Measurements from ENCODE around the gene ABCD1. TPM values are rescaled to one million over a fixed set of nuclear protein-coding genes. Genes with fewer than 3 reads are reported as not detected.

The ABCD1 gene
- total RNA-seq, 1 donor from 2014 or later = 8.0 TPM

DNA sequence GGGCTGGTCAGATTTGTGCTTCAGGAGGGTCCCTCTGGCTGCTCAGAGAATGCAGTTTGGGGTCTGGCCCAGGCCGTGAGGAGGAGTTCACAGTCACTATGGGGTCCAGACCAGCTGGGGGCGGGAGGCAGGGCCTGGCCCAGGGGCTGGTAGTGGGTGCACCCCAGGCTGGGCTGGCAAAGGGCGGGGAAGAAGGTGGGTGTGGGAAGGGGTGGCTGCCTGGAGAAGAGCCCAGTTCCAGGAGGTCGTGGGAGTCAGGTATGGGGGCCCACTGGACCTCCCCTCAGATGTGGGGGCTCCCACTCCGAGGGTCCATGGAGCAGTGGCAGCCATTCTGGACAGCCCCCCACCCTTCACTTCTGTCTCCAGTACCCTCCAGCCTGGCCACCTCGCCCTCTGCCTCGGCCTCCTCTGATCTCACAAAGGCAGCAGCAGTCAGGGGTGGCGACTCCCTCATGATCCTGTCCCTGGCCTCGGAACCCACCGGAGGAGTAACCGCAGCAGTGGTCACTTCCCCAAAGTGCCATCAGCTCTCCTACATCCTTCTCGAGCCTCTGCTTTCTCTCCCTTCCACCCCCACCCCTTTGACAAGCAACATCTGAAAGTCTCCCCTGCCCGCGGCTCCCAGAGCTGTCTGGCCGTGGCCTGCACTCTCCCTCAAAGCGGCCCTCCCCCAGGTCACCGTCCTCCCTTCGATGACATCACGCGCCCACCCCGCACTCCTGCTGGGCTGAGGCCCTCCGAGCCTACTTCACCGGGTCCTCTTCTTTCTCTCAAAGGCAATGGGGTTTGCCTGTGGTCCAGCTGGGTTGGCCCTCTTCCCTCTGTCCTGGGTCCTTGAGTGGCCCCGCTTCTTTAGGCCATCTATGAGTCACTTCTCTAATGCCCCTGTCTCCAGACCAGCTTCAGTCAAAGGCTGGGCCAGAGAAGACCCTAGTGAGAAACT, 38.6 kb upstream of the ABCD1 start:
- Mint-ChIP-seq H3K9me3 (peaks cover 5% of the 10 kb centered on the region), H3K36me3 (no peaks in the 10 kb centered on the region), H3K27ac (peak overlapping the region; percentile 41), H3K4me1 (ENCODE audit: unreplicated experiment) (no peaks in the 10 kb centered on the region), H3K4me3 (peak overlapping the region; percentile 59), H3K27me3 (peaks cover 3% of the 10 kb centered on the region)
- no peak for TF ChIP-seq CTCF (conservative IDR thresholded peaks at IDR 0.05)
- DNase-seq (ENCODE audit: extremely low spot score, unreplicated experiment) = no peak

GRCh38 chrX:153686711-153687110, 37.9 kb upstream of the ABCD1 start:
- Mint-ChIP-seq H3K9me3 (peaks cover 5% of the 10 kb centered on the region), H3K27ac (peak overlapping the region; percentile 41), H3K27me3 (peaks cover 3% of the 10 kb centered on the region), H3K36me3 (no peaks in the 10 kb centered on the region), H3K4me1 (ENCODE audit: unreplicated experiment) (no peaks in the 10 kb centered on the region), H3K4me3 (peak overlapping the region; percentile 59)
- no peak for TF ChIP-seq CTCF (conservative IDR thresholded peaks at IDR 0.05)
- DNase-seq (ENCODE audit: extremely low spot score, unreplicated experiment) = no peak

DNA sequence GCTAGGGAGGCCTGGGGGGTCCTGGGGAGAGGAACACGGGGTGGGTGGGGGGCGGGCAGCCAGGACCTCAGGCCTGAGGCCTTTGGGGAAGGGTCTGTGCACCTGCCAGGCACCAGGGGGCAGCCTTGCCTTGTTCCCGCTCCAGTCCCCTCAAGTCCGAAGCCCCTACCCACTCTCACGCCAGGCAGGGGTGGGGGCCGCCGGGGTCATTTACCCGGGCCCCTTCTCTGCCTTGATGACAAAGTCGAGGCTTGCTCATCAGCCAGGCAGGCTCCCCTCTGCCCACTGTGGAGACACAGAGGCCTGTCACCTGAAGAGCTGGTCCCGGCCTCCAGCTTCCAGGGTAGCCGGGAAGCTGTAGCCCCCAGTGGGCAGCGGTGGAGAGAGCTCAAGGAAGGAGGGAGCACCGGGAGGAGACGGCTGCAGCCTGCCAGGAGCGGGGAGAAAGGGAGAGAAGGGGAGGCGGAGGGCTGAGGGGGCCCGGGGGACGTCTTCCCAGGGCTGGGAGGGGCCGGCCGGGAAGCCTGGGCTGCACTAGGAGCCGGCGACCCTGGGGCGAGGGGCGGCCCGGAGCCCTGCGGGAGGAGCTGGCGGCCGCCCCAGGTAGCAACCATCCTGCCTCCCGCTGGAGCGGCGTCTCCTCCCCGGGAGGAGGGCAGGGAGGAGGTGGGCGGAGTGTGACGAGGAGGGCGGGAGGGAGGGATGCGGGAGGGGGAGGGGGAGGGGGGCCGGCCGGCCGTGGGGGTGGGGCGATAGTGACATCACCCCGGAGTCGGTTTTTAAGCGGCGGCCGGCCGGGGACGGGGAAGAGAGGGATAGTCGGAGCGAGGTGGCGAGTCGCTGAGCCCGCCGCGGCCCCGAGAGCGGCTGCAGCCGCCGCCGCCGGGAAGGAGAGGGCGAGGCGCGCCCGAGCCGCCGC, 37.3 kb upstream of the ABCD1 start, which contains the start of gene SLC6A8:
TSS of gene SLC6A8 (plus strand) at position 806 of the 919 bp plus-strand sequence. CDS start 649 bp downstream, outside the sequence.
- Mint-ChIP-seq H3K36me3 (no peaks in the 10 kb centered on the region), H3K27ac (peak within 1 kb of the TSS; percentile 41), H3K9me3 (peaks cover 5% of the 10 kb centered on the region), H3K4me3 (peak within 1 kb of the TSS; percentile 79), H3K4me1 (ENCODE audit: unreplicated experiment) (no peaks in the 10 kb centered on the region), H3K27me3 (peaks cover 3% of the 10 kb centered on the region)
- TF ChIP-seq CTCF (conservative IDR thresholded peaks at IDR 0.05) = peak; percentile 69
- no peak for DNase-seq (ENCODE audit: extremely low spot score, unreplicated experiment)

DNA sequence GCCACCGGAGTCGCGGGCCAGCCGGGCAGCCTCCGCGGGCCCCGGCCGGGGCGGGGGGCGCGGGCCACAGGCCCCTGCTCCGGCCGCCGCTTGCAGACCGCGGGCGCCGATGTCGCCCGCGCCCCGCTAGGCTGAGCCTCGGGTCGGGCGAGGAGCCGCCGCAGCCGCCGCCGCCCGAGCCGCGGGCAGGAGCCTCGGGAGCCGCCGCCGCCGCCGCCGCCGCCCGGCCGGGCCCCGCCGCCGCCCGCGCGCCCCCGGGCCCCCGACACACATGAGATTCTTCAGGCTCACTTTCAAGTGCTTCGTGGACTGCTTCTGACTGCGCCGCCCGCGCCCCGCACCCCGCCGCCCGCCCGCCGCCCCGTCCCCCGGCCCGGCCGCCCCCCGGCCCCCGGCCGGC, 36.6 kb upstream of the ABCD1 start:
- no peak overlapping the region for H3K27ac Mint-ChIP-seq
- no peak for DNase-seq (ENCODE audit: extremely low spot score, unreplicated experiment)
- H3K4me3 Mint-ChIP-seq = no peak overlapping the region
- TF ChIP-seq CTCF (conservative IDR thresholded peaks at IDR 0.05) = no peak
- no peaks in the 10 kb centered on the region for H3K4me1 Mint-ChIP-seq (ENCODE audit: unreplicated experiment)
- no peaks in the 10 kb centered on the region for H3K36me3 Mint-ChIP-seq
- H3K27me3 Mint-ChIP-seq = peaks cover 3% of the 10 kb centered on the region
- no peaks in the 10 kb centered on the region for H3K9me3 Mint-ChIP-seq

DNA sequence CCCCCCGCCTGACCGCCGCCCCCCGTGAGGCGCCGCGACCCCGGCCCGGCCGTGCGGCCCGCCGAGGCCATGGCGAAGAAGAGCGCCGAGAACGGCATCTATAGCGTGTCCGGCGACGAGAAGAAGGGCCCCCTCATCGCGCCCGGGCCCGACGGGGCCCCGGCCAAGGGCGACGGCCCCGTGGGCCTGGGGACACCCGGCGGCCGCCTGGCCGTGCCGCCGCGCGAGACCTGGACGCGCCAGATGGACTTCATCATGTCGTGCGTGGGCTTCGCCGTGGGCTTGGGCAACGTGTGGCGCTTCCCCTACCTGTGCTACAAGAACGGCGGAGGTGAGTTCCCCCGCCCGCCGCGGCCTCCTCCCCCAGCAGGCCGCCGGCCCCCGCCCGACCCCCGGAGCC, 36.1 kb upstream of the ABCD1 start:
- no peak for DNase-seq (ENCODE audit: extremely low spot score, unreplicated experiment)
- Mint-ChIP-seq H3K4me1 (ENCODE audit: unreplicated experiment) (no peaks in the 10 kb centered on the region), H3K36me3 (no peaks in the 10 kb centered on the region), H3K4me3 (no peak overlapping the region), H3K27me3 (peaks cover 3% of the 10 kb centered on the region), H3K27ac (no peak overlapping the region), H3K9me3 (no peaks in the 10 kb centered on the region)
- TF ChIP-seq CTCF (conservative IDR thresholded peaks at IDR 0.05) = no peak

Data from type B pancreatic cell (in vitro differentiated cells).